ENCODE data around the gene POPDC2.

DNA sequence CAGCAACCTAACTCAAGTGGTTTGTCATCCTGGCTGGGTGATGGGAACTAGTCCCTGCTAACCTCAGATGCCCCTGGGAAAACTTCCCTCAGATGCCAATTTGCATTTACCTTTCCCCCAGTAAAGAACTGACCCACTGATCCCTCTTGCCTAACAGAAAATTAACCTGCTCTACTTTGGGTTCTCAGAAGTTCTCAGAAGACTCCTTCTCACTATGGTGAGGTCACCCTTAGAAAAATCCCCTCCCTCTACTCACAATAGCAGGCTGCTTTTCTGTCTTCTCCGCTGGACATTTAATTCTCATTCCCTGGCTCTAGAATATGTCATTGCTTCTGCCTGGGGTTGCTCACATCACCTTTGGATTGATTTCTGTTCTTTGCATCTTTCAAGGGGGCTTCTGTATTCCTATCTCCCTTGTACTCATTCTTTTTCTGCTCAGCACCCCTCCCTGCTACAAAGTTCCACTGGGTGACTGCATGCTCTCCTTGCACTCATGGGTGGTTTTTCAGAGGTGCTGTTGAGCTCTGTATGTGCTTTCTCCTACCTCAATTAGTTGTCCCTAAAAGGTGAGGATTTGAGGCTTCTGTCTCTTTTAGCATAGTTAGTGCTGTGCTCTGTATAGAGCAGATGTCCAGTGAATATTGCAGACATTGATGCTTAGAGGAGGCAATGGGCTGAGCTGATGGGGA lies 61.8 kb downstream of the POPDC2 start:
- TF ChIP-seq CTCF (IDR thresholded peaks at IDR 0.05; ENCODE audit: low read length) (no peak), EZH2 (IDR thresholded peaks at IDR 0.05; ENCODE audit: borderline replicate concordance, low read length) (no peak)

Measured in OCI-LY1 (cell line).